KG1 (cell line): ENCODE measurements around the gene TSPAN12.

Experiments used
- DNase-seq: peaks from one replicate; lab custom pipeline; 2025; lab: John Stamatoyannopoulos, UW

Gene TSPAN12

GRCh38 chr7:120842121-120842621 lies 15.8 kb downstream of the TSPAN12 start:
- DNase-seq: no peak

DNA sequence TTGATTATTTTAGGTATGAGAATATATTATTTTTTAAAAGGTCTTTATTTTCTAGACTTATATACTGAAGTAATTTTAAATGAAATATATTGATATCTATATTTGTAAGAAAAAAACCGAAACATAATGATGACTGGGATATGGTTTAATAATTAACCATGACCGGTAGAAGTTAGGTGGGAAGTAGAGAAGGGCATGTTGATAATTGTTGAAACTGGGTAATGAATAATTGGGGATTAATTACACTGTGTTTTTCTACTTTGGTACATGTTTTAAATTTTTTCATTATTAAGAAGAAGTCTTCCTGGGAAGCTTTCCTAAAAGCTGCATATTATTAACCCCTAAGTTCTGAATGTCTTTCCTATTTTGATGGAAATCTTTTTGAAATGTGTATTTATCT lies 16.3 kb downstream of the TSPAN12 start:
- DNase-seq: no peak

- DNase-seq: no peak
Measured at GRCh38 chr7:120838281-120838682, 19.7 kb downstream of the TSPAN12 start.

GRCh38 chr7:120837599-120837998 lies 20.3 kb downstream of the TSPAN12 start:
- no peak for DNase-seq

DNA sequence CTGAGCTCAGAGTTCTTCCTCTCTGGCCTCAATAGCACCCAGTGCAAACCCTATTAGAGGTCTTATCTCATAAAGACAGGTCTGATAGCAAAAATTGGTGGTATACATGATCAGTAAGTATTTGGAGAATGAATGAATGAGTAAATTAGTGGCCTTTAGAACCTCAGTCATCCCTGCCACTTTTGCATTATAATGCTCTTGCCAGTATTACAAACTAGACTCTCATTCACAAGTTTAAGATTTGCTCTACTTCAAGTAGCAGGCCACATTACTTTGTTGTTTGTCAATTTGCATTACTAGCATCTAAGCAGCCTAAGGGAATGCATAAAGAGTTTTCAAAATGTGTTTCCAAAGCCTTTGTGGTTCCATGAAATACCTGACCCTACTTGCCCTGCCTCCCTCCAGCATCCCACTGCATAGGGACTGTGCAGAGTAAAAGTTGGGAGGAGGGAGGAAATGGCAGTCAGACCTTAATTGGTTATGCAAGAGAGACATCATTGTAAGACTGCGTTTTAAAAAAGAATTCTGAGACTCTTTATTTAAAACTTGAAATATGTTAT lies 21.3 kb downstream of the TSPAN12 start:
- DNase-seq: no peak

DNA sequence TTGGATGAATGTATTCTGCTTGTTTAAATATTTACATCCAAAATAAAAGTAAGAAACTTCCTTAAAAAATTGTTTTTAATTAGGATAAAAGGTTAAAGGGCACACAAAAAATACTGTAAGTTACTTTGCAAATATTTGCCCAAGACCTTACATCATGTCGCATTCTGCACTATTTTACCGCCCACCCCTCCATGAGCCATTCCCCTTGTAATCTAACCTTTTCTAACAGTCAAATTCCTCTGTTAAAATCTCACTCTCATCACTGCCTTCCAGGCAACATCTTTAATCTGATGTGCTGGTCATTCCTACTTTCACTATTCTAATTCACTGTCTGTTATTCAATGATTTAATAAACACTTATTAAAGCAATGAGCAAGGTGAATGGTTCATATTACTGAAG lies 23.2 kb downstream of the TSPAN12 start:
- no peak for DNase-seq

DNA sequence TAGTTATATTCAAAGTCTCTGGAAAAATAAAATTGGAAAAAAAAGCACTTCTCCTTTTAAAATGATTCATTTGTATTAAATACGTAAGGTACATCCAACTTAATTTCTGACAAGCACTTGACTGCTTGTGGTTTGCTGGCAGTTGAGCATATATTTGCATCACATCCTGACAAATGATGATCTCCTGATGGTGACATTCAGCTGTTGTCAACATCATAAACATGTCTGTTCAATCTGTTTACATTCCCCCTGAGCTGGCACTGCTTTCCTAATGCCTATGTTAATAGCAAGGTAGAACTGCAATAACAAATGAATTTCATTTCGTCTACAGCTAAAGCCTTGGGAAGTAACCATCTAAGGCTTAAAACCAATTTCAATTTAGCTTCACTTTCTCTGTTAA lies 24.4 kb downstream of the TSPAN12 start:
- no peak for DNase-seq

DNA sequence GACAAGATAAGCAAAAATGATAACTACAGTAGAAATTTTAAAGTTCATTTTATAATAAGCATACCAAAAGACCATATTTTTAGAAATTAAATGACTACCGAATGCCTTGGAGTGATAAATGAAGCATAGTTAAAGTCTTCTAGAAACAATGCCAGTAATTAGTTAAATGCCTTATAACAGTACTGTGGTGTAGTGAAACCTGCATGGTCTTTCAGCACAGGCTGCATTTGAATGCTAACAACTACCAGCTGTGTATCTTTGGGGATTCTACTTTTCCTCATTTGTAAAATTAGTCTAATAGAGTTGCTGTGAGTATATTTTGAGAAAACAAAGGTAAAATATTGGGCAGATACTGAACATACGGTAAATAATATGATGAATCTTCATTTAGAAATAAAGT lies 25.1 kb downstream of the TSPAN12 start:
- no peak for DNase-seq

GRCh38 chr7:120831260-120831659 lies 26.7 kb downstream of the TSPAN12 start:
- no peak for DNase-seq

- no peak for DNase-seq
Measured at GRCh38 chr7:120829487-120829886, 28.5 kb downstream of the TSPAN12 start.

GRCh38 chr7:120828528-120828927 lies 29.4 kb downstream of the TSPAN12 start:
- no peak for DNase-seq

GRCh38 chr7:120827371-120828118 lies 30.4 kb downstream of the TSPAN12 start:
- DNase-seq: no peak

DNA sequence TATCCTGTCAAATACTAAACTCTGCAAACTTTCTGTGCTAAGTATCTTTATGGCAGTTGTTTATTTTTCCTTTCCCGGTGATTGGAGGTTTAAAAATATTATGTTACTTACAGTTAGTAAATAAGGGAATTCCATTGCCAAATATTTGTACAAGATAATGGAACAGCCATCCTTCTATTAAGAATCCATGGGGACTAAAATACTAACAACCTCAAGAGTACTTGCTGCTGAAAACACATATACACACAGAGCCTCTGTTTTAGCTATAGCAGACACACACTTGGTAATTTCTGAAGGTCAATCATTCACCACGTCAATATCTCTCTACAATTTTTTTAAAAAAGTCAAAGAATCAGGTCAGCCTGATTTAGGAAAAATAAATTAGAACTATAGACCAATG lies 32.4 kb downstream of the TSPAN12 start:
- no peak for DNase-seq

GRCh38 chr7:120825152-120825551 lies 32.8 kb downstream of the TSPAN12 start:
- DNase-seq: no peak

DNA sequence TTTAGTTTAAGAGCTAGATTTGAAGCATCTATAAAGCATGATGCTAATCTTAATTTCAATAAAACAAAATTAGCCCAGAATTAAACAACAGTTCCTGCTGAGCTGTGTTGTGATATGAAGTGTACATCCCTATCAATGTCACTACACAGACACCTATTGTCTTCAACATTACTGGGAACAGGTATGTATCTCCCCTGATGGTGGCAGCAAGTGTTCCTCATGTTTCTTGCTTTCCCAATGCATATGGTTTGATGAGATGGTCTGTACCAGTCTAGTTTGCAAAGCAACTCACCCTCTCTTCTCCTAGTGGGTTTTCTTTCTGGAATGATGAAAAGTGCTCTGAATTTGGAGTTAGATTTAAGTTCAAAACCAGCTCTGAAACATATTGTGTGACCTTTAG lies 38.1 kb downstream of the TSPAN12 start:
- DNase-seq: no peak

DNA sequence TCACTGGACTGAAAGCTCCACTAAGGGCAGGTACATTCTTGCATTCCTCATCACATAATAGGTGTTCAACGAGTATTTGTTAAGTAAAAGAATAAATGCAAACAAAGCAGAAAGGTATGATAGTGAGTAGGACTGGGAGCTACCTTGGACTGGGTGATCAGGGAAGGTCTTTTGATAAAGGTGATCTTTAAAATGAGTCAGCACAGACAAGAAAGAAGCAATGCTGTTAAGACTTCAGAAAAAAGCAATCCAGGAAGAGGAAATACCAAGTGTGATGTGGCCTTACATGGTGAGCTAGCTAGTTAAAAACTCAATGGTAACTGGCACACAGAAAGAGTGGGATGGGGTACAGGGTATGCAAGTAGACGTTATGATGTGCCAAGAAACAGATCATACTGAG lies 40.1 kb downstream of the TSPAN12 start:
- DNase-seq: no peak

DNA sequence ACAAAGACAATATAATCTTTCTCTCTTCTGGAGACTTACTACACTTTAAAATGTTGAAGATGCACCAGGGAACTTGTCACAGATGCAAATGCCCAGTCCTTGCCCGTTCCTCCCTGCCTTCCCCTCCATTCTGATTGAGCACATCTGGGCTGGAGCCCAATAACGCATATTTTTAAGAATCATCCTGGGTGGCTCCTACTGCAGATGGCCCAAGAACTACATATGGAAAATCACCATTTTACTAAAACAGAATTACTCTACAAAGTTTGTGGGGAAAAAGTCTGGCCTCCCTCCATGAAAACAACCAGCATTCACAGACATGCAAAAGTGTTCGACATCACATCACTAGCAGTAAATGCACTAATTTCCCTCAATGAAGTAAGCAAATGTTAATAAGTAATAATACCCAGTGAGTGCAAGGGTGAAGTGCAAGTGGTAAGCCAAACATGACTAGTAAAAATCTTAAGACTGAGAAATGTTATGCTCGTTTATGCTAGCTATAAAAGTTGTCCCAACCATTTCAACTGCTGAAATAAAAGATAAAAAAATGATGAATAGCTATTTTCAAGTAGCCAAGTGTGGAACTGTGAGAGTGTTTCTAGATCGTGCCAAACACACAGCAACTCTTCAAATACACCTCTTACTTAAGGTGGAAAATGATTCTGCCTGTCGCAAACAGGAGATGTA lies 43.5 kb downstream of the TSPAN12 start:
- DNase-seq: no peak

- no peak for DNase-seq
Measured at GRCh38 chr7:120813546-120814252, 44.2 kb downstream of the TSPAN12 start.

GRCh38 chr7:120813089-120813488 lies 44.9 kb downstream of the TSPAN12 start:
- no peak for DNase-seq

GRCh38 chr7:120809260-120809659 lies 48.7 kb downstream of the TSPAN12 start:
- DNase-seq: no peak

GRCh38 chr7:120807390-120807789 lies 50.6 kb downstream of the TSPAN12 start:
- no peak for DNase-seq

GRCh38 chr7:120806669-120807068 lies 51.3 kb downstream of the TSPAN12 start:
- no peak for DNase-seq
